HepG2 (cell line): Measurements from ENCODE around the gene MAGI1. TPM values are rescaled to one million over a fixed set of nuclear protein-coding genes. Genes with fewer than 3 reads are reported as not detected.

Experiments used
- ATAC-seq: fragments of 200-7000 bp; cut with Tn5 transposase; 3 replicates; pipeline ENCODE4 v1.9.1; 2020; ENCODE audit warnings: mild to moderate bottlenecking, moderate library complexity
- BruUV-seq: library from RNA; stranded (reverse); fragments of 400-500 nt; replicated peaks from 2 replicates; lab custom pipeline; 2021; lab: Mats Ljungman, UMichigan
- CTCF ChIA-PET: fragments of 300-600 bp; formaldehyde crosslinking; extraction: SDS; loops from one replicate; lab custom pipeline; 2021; ENCODE audit warnings: low total read pairs, inconsistent platforms, low intra/inter-chr PET ratio; lab: Yijun Ruan, JAX
- POLR2A ChIA-PET: fragments of 350-600 bp; sonication (Branson Sonifier 250); formaldehyde crosslinking; loops from one replicate; lab custom pipeline; 2020; ENCODE audit warnings: antibody characterized with exemption, inconsistent platforms; lab: Yijun Ruan, JAX
- DNase-seq: peaks from one replicate; pipeline ENCODE4 v3.0.0-alpha.2; 2015; ENCODE audit warnings: low spot score
- FAIRE-seq: peaks from 3 replicates; lab custom pipeline; 2011; peaks lifted over from hg19 to GRCh38; lab: Jason Lieb, UNC
- H2AFZ ChIP-seq: one replicate; pipeline ENCODE4 v1.6.1; 2011; ENCODE audit warnings: low read length, inconsistent platforms
- H3K27ac ChIP-seq: fragments of 300-600 bp; 3 replicates; pipeline ENCODE4 v1.8.0; 2011; ENCODE audit warnings: mixed run types, mild to moderate bottlenecking, mixed read lengths, low read length, inconsistent platforms; ENCODE audit not compliant: insufficient read depth; ENCODE audit errors: extremely low read length
- H3K27me3 ChIP-seq, 2 experiments: fragments of 200-600 bp in 1 of 2; 2 replicates in 1 of 2; 3 replicates in 1 of 2; pipeline versions ENCODE4 v1.6.0 to v1.8.0; 2011; ENCODE audit warnings: low read length in 2 of 2, mild to moderate bottlenecking in 2 of 2, moderate library complexity in 2 of 2, inconsistent platforms in 1 of 2; ENCODE audit not compliant: insufficient read depth in 2 of 2, control insufficient read depth in 1 of 2
- H3K36me3 ChIP-seq, 2 experiments: fragments of 200-600 bp in 1 of 2; replicated peaks in 1 of 2; 2 replicates in 1 of 2; 3 replicates in 1 of 2; pipeline versions ENCODE4 v1.5.1 to v1.8.0; 2011; ENCODE audit warnings: low read length in 2 of 2, inconsistent platforms in 1 of 2; ENCODE audit not compliant: insufficient read depth in 2 of 2, control insufficient read depth in 1 of 2
- H3K4me1 ChIP-seq: 2 replicates; pipeline ENCODE4 v1.5.1; 2012; ENCODE audit warnings: low read length, inconsistent platforms; ENCODE audit not compliant: insufficient read depth
- H3K4me2 ChIP-seq: 2 replicates; pipeline ENCODE4 v1.6.0; 2011; ENCODE audit warnings: low read depth, low read length, inconsistent platforms
- H3K4me3 ChIP-seq, 3 experiments: fragments of 200-600 bp in 1 of 3; sonication (generic), shearing (Covaris generic) in 1 of 3; replicated peaks in 1 of 3; 2 replicates each; pipeline ENCODE4 v1.5.1; 2011 to 2016; ENCODE audit warnings: low read length in 3 of 3, inconsistent platforms in 2 of 3, low read depth in 2 of 3, mild to moderate bottlenecking in 2 of 3, control low read depth in 1 of 3, mixed read lengths in 1 of 3; ENCODE audit not compliant: insufficient read depth in 1 of 3
- H3K79me2 ChIP-seq: one replicate; pipeline ENCODE4 v1.6.1; 2011; ENCODE audit warnings: low read length, inconsistent platforms; ENCODE audit not compliant: insufficient read depth
- H3K9ac ChIP-seq: 2 replicates; pipeline ENCODE4 v1.6.0; 2011; ENCODE audit warnings: mild to moderate bottlenecking, low read depth, low read length, inconsistent platforms; ENCODE audit not compliant: insufficient read depth
- H3K9me3 ChIP-seq: 2 replicates; pipeline ENCODE4 v1.5.1; 2012; ENCODE audit warnings: mild to moderate bottlenecking, low read length
- H4K20me1 ChIP-seq: 2 replicates; pipeline ENCODE4 v1.6.0; 2011; ENCODE audit warnings: inconsistent platforms, mild to moderate bottlenecking, low read length, moderate library complexity; ENCODE audit not compliant: insufficient read depth
- CEBPB ChIP-seq: IDR thresholded peaks from 2 replicates; pipeline ENCODE4 v1.6.1; 2011; ENCODE audit warnings: low read depth, low read length, improper control_type of control experiment, borderline replicate concordance
- CEBPG ChIP-seq: IDR thresholded peaks from 2 replicates; pipeline ENCODE4 v1.6.1; 2016
- ERF ChIP-seq: IDR thresholded peaks from 2 replicates; pipeline ENCODE4 v1.6.1; 2018; ENCODE audit warnings: missing biosample characterization, missing genetic modification reagents
- FOXP1 ChIP-seq, 2 experiments: fragments of 450-650 bp in 1 of 2; IDR thresholded peaks; 2 replicates each; pipeline ENCODE4 v1.6.1; 2017 to 2018; ENCODE audit warnings: antibody characterized with exemption in 1 of 2
- GATAD2A ChIP-seq: IDR thresholded peaks from 2 replicates; pipeline ENCODE4 v1.6.1; 2016
- HNF4A ChIP-seq: sonication (generic); formaldehyde crosslinking; IDR thresholded peaks from 2 replicates; pipeline ENCODE4 v1.4.0; 2020; ENCODE audit warnings: missing genetic modification reagents
- HNRNPLL ChIP-seq: fragments of 200-400 bp; formaldehyde crosslinking; IDR thresholded peaks from 2 replicates; pipeline ENCODE4 v1.6.1; 2017; ENCODE audit warnings: mild to moderate bottlenecking, low read depth, low read length; ENCODE audit not compliant: poor library complexity, severe bottlenecking
- KDM4B ChIP-seq: sonication (generic); formaldehyde crosslinking; IDR thresholded peaks from 2 replicates; pipeline ENCODE4 v1.4.0; 2020; ENCODE audit warnings: missing genetic modification reagents
- MAFK ChIP-seq, 2 experiments: IDR thresholded peaks in 1 of 2; conservative IDR thresholded peaks in 1 of 2; 2 replicates each; pipeline ENCODE4 v1.6.1; 2011; ENCODE audit warnings: improper control_type of control experiment in 2 of 2, low read length in 2 of 2
- MXI1 ChIP-seq: IDR thresholded peaks from 3 replicates; pipeline ENCODE4 v1.6.1; 2012; ENCODE audit warnings: low read depth, low read length, inconsistent platforms, borderline replicate concordance
- NR2F2 ChIP-seq: IDR thresholded peaks from 2 replicates; pipeline ENCODE4 v1.6.1; 2012; ENCODE audit warnings: low read depth, inconsistent platforms, borderline replicate concordance
- NR2F6 ChIP-seq, 2 experiments: IDR thresholded peaks; 2 replicates each; pipeline ENCODE4 v1.6.1; 2016; ENCODE audit warnings: antibody characterized with exemption in 1 of 2, mild to moderate bottlenecking in 1 of 2
- PITX1 ChIP-seq: sonication (generic); formaldehyde crosslinking; IDR thresholded peaks from 2 replicates; pipeline ENCODE4 v1.5.1; 2020; ENCODE audit warnings: mild to moderate bottlenecking, missing genetic modification reagents
- SKI ChIP-seq: fragments of 450-650 bp; IDR thresholded peaks from one replicate; pipeline ENCODE4 v1.6.1; 2018; ENCODE audit warnings: mild to moderate bottlenecking; ENCODE audit not compliant: partially characterized antibody
- SOX13 ChIP-seq, 3 experiments: fragments of 450-650 bp in 1 of 3; sonication (generic) in 1 of 3; formaldehyde crosslinking in 1 of 3; IDR thresholded peaks in 2 of 3; conservative IDR thresholded peaks in 1 of 3; 2 replicates each; pipeline versions ENCODE4 v1.5.0 to v1.6.1; 2016 to 2020; ENCODE audit warnings: antibody characterized with exemption in 1 of 3, mild to moderate bottlenecking in 1 of 3, missing compliant biosample characterization in 1 of 3, missing genetic modification reagents in 1 of 3, moderate library complexity in 1 of 3
- SRF ChIP-seq: IDR thresholded peaks from 2 replicates; pipeline ENCODE4 v1.6.1; 2011; ENCODE audit warnings: mild to moderate bottlenecking, low read depth, low read length, moderate library complexity
- TAF1 ChIP-seq: sonication (generic); formaldehyde crosslinking; IDR thresholded peaks from 2 replicates; pipeline ENCODE4 v1.4.0; 2020; ENCODE audit warnings: missing genetic modification reagents
- TCF7 ChIP-seq: sonication (generic); IDR thresholded peaks from 2 replicates; pipeline ENCODE4 v1.6.1; 2016; ENCODE audit warnings: antibody characterized with exemption, low read depth
- ZBTB8A ChIP-seq: sonication (generic); formaldehyde crosslinking; IDR thresholded peaks from 2 replicates; pipeline ENCODE4 v1.4.0; 2020; ENCODE audit warnings: mild to moderate bottlenecking, low read depth, missing genetic modification reagents, borderline replicate concordance
- ZFP36L2 ChIP-seq: sonication (generic); formaldehyde crosslinking; IDR thresholded peaks from 2 replicates; pipeline ENCODE4 v1.4.0; 2020; ENCODE audit warnings: missing genetic modification reagents
- ZFYVE20 ChIP-seq: sonication (generic); formaldehyde crosslinking; IDR thresholded peaks from 2 replicates; pipeline ENCODE4 v1.8.0; 2023; ENCODE audit warnings: low read depth, mild to moderate bottlenecking, moderate library complexity, missing genetic modification reagents, borderline replicate concordance
- ZKSCAN5 ChIP-seq: sonication (generic); formaldehyde crosslinking; IDR thresholded peaks from 2 replicates; pipeline ENCODE4 v1.5.1; 2020; ENCODE audit warnings: mild to moderate bottlenecking, missing genetic modification reagents
- ZNF143 ChIP-seq: sonication (generic); formaldehyde crosslinking; IDR thresholded peaks from 2 replicates; pipeline ENCODE4 v1.4.0; 2020; ENCODE audit warnings: missing genetic modification reagents
- ZNF383 ChIP-seq: sonication (generic); formaldehyde crosslinking; IDR thresholded peaks from 2 replicates; pipeline ENCODE4 v1.4.0; 2020; ENCODE audit warnings: missing genetic modification reagents, mild to moderate bottlenecking, borderline replicate concordance
- ZNF44 ChIP-seq: sonication (generic); formaldehyde crosslinking; IDR thresholded peaks from 2 replicates; pipeline ENCODE4 v1.5.1; 2020; ENCODE audit warnings: mild to moderate bottlenecking, missing genetic modification reagents
- ZNF543 ChIP-seq: sonication (generic); formaldehyde crosslinking; IDR thresholded peaks from 2 replicates; pipeline ENCODE4 v1.4.0; 2020; ENCODE audit warnings: mild to moderate bottlenecking, missing genetic modification reagents
- ZNF552 ChIP-seq: sonication (generic); formaldehyde crosslinking; IDR thresholded peaks from 2 replicates; pipeline ENCODE4 v1.9.0; 2022; ENCODE audit warnings: missing genetic modification reagents, mild to moderate bottlenecking, borderline replicate concordance
- ZNF572 ChIP-seq: sonication (generic); formaldehyde crosslinking; IDR thresholded peaks from 2 replicates; pipeline ENCODE4 v1.5.1; 2020; ENCODE audit warnings: mild to moderate bottlenecking, missing genetic modification reagents
- ZNF615 ChIP-seq: sonication (generic); formaldehyde crosslinking; IDR thresholded peaks from 2 replicates; pipeline ENCODE4 v1.5.0; 2020; ENCODE audit warnings: mild to moderate bottlenecking, missing genetic modification reagents, borderline replicate concordance
- ZNF629 ChIP-seq: sonication (generic); formaldehyde crosslinking; conservative IDR thresholded peaks from 2 replicates; pipeline ENCODE4 v1.5.0; 2020; ENCODE audit warnings: missing genetic modification reagents
- ZNF670 ChIP-seq: sonication (generic); formaldehyde crosslinking; IDR thresholded peaks from 2 replicates; pipeline ENCODE4 v1.8.0; 2022; ENCODE audit warnings: mild to moderate bottlenecking, missing genetic modification reagents, borderline replicate concordance
- WGBS: methylation state at CpG from one replicate; pipeline ENCODE4 v1.1.6; 2017; ENCODE audit warnings: low lambda C conversion rate; 5-methylcytosine and 5-hydroxymethylcytosine counted together
- in situ Hi-C: cut with HindIII; loops from 2 replicates; pipeline ENCODE4 v1.10.0; 2017; ENCODE audit warnings: low pct_unique_long_range_greater_than_20kb; ENCODE audit not compliant: extremely low pct_ligation_motif_present
- intact Hi-C: fragments of 100-400 bp; cut with micrococcal nuclease; formaldehyde crosslinking; loops from one replicate; pipeline ENCODE4 v1.10.0; 2022; ENCODE audit not compliant: unreplicated experiment
- polyA plus RNA-seq, 8 experiments: library from polyadenylated mRNA; depleted of rRNA in 3 of 8; stranded (reverse) in 7 of 8; unstranded in 1 of 8; fragments of >200 nt; fragmentation: Illumina TruSeq in 4 of 8; extraction: Trizol in 4 of 8; gene quantifications; 2 replicates each; pipeline versions ENCODE4 v1.2.1 to v1.2.3, GENCODE V29; 2011 to 2016; ENCODE audit warnings: low read depth in 4 of 8, missing spikeins in 1 of 8, mixed read lengths in 1 of 8; ENCODE audit not compliant: insufficient read depth in 1 of 8
- total RNA-seq, 5 experiments: library from RNA; depleted of rRNA; stranded (reverse); fragments of >200 nt; fragmentation: Illumina TruSeq; extraction: Trizol; gene quantifications; 2 replicates each; pipeline ENCODE4 v1.2.3, GENCODE V29; 2016; ENCODE audit warnings: low read depth in 1 of 5

MAGI1 gene
- total and polyA plus RNA-seq, 2 of the 13 experiments (the other 11 are each of a cell fraction or from before 2014, with no cell fraction given): 22.2 to 26.0 TPM

DNA sequence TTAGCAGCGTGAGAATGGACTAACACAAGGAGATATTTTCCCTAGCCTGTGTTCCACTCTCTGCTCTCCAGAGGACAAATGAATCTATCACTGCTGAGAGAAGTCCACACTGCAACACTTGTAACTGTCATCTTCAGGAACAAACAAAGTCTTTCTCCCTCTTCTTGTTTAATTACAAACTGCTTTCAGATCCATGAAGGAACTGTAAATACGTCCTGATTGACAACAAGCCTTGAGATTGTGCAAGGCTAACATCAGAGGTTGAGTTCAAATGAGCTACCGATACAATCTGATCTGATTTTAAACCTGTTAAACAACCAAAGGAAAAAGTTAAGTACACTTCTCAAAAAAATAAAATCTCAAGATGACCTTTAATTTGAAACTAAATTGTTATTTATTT, 712.1 kb downstream of the MAGI1 start:
- Histone ChIP-seq H4K20me1 (no peaks in the 10 kb centered on the region), H3K4me3 (no peak overlapping the region), H3K27me3 (no peaks in the 10 kb centered on the region), H3K9ac (no peak overlapping the region), H3K79me2 (no peaks in the 10 kb centered on the region), H3K9me3 (no peaks in the 10 kb centered on the region), H2AFZ (no peak overlapping the region), H3K4me1 (peaks cover 31% of the 10 kb centered on the region), H3K36me3 (no peaks in the 10 kb centered on the region), H3K27ac (no peak overlapping the region), H3K4me2 (0 out of 2 replicates have a peak overlapping the region, but pooled peaks have one; percentile 6)
- FAIRE-seq (no peak), DNase-seq (peak; percentile 5), ATAC-seq (no peak; the same call in 2 of the 3 replicates)
- in situ Hi-C loops: no loop called here
- POLR2A ChIA-PET: no interaction called here
- CTCF ChIA-PET: no interaction called here
- WGBS: 2% methylated on average over 3 of the region's 3 CpGs
- intact Hi-C loops: no loop called here
- no TSS peak for BruUV-seq
- no peak for TF ChIP-seq ZFYVE20
- no peak for TF ChIP-seq ZFP36L2 (CRISPR knock-in tag)
- TF ChIP-seq ZNF143: no peak
- TF ChIP-seq TAF1: no peak
- TF ChIP-seq ERF (CRISPR knock-in tag): no peak
- TF ChIP-seq ZNF629 (CRISPR knock-in tag): no peak
- TF ChIP-seq ZNF572 (CRISPR knock-in tag): no peak
- TF ChIP-seq NR2F6 (IDR thresholded peaks at IDR 0.05): no peak
- TF ChIP-seq NR2F6 (CRISPR knock-in tag; IDR thresholded peaks at IDR 0.05): no peak
- no peak for TF ChIP-seq ZNF615 (CRISPR knock-in tag)
- no peak for TF ChIP-seq MAFK (conservative IDR thresholded peaks at IDR 0.05 in 1 of 2, IDR thresholded peaks at IDR 0.05 in 1 of 2; ENCODE audit: low read length in 2 of 2)
- TF ChIP-seq SOX13 (IDR thresholded peaks at IDR 0.05): no peak
- TF ChIP-seq SOX13 (CRISPR knock-in tag; conservative IDR thresholded peaks at IDR 0.05 in 1 of 2, IDR thresholded peaks at IDR 0.05 in 1 of 2): peak in 1 of 2 experiments; percentile 51; a peak in 2 of 4 replicates
- no peak for TF ChIP-seq ZNF44
- peak; percentile 75 for TF ChIP-seq TCF7
- no peak for TF ChIP-seq SKI
- TF ChIP-seq ZBTB8A (CRISPR knock-in tag): no peak
- no peak for TF ChIP-seq ZKSCAN5 (CRISPR knock-in tag)
- no peak for TF ChIP-seq HNRNPLL
- no peak for TF ChIP-seq HNF4A (CRISPR knock-in tag)
- 0 out of 2 replicates have a peak, but pooled peaks have one; percentile 12 for TF ChIP-seq GATAD2A (CRISPR knock-in tag)
- no peak for TF ChIP-seq SRF
- no peak for TF ChIP-seq PITX1 (CRISPR knock-in tag)
- TF ChIP-seq NR2F2: no peak
- no peak for TF ChIP-seq ZNF670
- no peak for TF ChIP-seq ZNF543 (CRISPR knock-in tag)
- TF ChIP-seq MXI1: no peak
- no peak for TF ChIP-seq FOXP1 (IDR thresholded peaks at IDR 0.05)
- TF ChIP-seq FOXP1 (CRISPR knock-in tag; IDR thresholded peaks at IDR 0.05): peak; percentile 51; the same call in 1 of the 2 replicates
- TF ChIP-seq CEBPG (CRISPR knock-in tag): peak; percentile 36; the same call in 1 of the 2 replicates
- TF ChIP-seq KDM4B (CRISPR knock-in tag): no peak
- peak; percentile 18; the same call in 1 of the 2 replicates for TF ChIP-seq CEBPB
- no peak for TF ChIP-seq ZNF552 (CRISPR knock-in tag)
- no peak for TF ChIP-seq ZNF383
